HL-60 (cell line): ENCODE data around the gene GALP.

Source experiments
- GABPA ChIP-seq: IDR thresholded peaks from 2 replicates; pipeline ENCODE4 v1.6.1; 2012; ENCODE audit warnings: low read depth
- POLR2AphosphoS5 ChIP-seq: IDR thresholded peaks from 2 replicates; pipeline ENCODE4 v1.6.1; 2012; ENCODE audit warnings: low read depth
- TF ChIP-seq, protein P1 (sequence below): IDR thresholded peaks from one replicate; pipeline ENCODE4 v1.5.1; 2011; ENCODE audit warnings: low read length, control low read depth, inconsistent platforms; ENCODE audit not compliant: insufficient read depth
- TF ChIP-seq, protein P2 (sequence below): IDR thresholded peaks from 2 replicates; pipeline ENCODE4 v1.6.1; 2012; ENCODE audit warnings: low read depth; ENCODE audit not compliant: insufficient replicate concordance

DNA sequence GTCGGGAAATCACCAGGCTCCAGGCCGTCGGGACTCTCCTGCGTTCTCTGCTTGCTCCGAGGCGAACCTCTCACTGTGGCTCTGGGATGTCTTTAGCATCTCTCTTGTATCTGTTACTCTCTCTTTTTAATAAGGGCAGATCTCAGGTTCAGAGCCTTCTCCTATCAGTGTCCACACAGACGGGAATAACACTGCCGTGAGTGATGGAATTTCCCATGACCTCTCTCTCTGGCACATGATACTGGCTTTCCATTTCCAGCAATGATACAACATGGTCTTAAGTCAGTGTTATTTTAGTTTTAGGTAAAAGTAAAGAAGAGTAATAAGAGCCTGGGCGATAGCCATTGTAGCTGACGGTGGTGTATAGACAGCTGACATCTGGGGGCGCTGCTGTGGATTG lies 25.4 kb upstream of the GALP start:
- TF ChIP-seq, protein P1, sequence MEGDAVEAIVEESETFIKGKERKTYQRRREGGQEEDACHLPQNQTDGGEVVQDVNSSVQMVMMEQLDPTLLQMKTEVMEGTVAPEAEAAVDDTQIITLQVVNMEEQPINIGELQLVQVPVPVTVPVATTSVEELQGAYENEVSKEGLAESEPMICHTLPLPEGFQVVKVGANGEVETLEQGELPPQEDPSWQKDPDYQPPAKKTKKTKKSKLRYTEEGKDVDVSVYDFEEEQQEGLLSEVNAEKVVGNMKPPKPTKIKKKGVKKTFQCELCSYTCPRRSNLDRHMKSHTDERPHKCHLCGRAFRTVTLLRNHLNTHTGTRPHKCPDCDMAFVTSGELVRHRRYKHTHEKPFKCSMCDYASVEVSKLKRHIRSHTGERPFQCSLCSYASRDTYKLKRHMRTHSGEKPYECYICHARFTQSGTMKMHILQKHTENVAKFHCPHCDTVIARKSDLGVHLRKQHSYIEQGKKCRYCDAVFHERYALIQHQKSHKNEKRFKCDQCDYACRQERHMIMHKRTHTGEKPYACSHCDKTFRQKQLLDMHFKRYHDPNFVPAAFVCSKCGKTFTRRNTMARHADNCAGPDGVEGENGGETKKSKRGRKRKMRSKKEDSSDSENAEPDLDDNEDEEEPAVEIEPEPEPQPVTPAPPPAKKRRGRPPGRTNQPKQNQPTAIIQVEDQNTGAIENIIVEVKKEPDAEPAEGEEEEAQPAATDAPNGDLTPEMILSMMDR, result no peak
- TF ChIP-seq, protein P2, sequence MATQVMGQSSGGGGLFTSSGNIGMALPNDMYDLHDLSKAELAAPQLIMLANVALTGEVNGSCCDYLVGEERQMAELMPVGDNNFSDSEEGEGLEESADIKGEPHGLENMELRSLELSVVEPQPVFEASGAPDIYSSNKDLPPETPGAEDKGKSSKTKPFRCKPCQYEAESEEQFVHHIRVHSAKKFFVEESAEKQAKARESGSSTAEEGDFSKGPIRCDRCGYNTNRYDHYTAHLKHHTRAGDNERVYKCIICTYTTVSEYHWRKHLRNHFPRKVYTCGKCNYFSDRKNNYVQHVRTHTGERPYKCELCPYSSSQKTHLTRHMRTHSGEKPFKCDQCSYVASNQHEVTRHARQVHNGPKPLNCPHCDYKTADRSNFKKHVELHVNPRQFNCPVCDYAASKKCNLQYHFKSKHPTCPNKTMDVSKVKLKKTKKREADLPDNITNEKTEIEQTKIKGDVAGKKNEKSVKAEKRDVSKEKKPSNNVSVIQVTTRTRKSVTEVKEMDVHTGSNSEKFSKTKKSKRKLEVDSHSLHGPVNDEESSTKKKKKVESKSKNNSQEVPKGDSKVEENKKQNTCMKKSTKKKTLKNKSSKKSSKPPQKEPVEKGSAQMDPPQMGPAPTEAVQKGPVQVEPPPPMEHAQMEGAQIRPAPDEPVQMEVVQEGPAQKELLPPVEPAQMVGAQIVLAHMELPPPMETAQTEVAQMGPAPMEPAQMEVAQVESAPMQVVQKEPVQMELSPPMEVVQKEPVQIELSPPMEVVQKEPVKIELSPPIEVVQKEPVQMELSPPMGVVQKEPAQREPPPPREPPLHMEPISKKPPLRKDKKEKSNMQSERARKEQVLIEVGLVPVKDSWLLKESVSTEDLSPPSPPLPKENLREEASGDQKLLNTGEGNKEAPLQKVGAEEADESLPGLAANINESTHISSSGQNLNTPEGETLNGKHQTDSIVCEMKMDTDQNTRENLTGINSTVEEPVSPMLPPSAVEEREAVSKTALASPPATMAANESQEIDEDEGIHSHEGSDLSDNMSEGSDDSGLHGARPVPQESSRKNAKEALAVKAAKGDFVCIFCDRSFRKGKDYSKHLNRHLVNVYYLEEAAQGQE, result no peak
- TF ChIP-seq POLR2AphosphoS5 (no peak), GABPA (no peak)
